ENCODE measurements around the gene GPC5. TPM values are rescaled to one million over a fixed set of nuclear protein-coding genes. Genes with fewer than 3 reads are reported as not detected.

Gene GPC5
- total and polyA plus RNA-seq, 11 donors: 0.14 to 2.9 (median 0.84) TPM; not detected in 1

DNA sequence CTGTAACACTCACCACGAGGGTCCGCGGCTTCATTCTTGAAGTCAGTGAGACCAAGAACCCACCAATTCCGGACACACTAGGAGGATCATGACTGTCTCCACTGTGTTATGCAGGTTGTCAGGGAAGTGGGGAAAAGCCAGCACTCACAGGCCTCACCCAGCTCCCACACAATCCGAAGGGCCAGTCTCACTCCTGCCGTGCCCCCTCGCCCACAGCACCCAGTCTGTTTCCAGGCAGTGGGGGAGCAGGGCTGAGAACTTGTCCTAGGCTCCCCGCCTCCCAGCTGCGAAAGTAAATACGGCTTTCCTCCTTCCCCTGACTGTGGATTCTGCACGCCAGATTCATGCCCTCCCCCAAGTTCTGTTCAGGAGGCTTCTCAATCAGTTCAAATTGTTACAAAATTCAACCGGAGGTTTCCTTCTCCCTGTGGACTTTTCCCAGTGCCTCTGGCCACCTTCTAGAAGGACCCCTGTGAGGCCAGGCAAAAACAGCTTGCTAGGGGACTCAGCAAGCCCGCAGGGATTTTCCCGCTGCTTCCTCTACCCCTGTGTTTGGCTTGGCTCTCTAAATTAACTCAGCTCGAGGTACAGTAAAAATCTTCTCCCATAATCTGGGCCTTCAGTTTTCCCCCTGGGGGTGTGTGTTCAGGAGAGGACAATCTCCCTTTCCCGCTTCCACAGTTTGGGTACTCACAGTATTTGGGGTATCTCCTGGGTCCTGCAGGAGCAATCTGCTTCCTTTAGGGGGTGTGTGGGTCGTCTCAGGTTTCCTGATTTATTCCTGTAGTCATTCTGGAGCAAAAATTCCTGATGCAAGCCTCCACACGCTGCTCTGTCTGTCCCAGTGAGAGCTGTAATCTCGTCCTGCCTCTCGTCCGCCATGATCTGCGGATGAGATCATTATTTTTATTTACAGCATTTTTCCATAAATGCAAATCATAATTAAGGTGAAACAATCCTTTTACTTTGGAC lies 899.8 kb downstream of the GPC5 start:
- intact Hi-C loops (cut with DNase I): no loop called here
- Histone ChIP-seq H3K27me3 (no peaks in the 10 kb centered on the region), H3K36me3 (no peaks in the 10 kb centered on the region), H3K27ac (no peak overlapping the region), H3K4me3 (no peak overlapping the region), H3K9me3 (peaks cover 0 to 7% (median 0%) of the 10 kb centered on the region in 12 donors), H3K4me1 (no peaks in the 10 kb centered on the region)
- TF ChIP-seq POLR2A (IDR thresholded peaks at IDR 0.05): no peak
- TF ChIP-seq, protein P1, sequence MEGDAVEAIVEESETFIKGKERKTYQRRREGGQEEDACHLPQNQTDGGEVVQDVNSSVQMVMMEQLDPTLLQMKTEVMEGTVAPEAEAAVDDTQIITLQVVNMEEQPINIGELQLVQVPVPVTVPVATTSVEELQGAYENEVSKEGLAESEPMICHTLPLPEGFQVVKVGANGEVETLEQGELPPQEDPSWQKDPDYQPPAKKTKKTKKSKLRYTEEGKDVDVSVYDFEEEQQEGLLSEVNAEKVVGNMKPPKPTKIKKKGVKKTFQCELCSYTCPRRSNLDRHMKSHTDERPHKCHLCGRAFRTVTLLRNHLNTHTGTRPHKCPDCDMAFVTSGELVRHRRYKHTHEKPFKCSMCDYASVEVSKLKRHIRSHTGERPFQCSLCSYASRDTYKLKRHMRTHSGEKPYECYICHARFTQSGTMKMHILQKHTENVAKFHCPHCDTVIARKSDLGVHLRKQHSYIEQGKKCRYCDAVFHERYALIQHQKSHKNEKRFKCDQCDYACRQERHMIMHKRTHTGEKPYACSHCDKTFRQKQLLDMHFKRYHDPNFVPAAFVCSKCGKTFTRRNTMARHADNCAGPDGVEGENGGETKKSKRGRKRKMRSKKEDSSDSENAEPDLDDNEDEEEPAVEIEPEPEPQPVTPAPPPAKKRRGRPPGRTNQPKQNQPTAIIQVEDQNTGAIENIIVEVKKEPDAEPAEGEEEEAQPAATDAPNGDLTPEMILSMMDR (IDR thresholded peaks at IDR 0.05): no peak
- 75 to 82% (median 78%) methylated on average over 22 of the region's 22 CpGs for WGBS, 4 donors
- no peak for DNase-seq
- no peak for ATAC-seq

DNA sequence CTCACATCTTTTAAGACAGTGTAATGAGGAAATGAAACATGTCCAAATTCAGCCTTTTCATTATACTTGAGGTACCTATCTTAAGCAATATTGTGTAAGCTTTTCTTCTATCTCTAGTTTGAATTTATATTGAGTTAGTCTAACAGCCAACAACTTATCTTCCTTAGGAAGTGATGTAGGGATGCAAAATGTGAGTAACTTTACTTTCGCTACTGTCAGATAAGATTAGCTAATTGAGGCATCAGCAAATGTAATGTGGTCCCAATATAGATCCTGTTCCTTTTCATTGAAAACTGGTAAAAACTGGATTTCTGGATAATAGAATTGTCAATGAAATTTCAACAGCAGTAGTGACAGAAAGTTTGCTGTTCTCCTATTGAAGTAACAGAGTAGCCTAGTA lies 902.2 kb downstream of the GPC5 start:
- intact Hi-C loops (cut with DNase I): no loop called here
- TF ChIP-seq POLR2A (IDR thresholded peaks at IDR 0.05): no peak
- TF ChIP-seq, protein P1 (IDR thresholded peaks at IDR 0.05): no peak
- H3K4me1 ChIP-seq: no peaks in the 10 kb centered on the region
- peaks cover 0 to 3% (median 0%) of the 10 kb centered on the region in 12 donors for H3K9me3 ChIP-seq
- no peaks in the 10 kb centered on the region for H3K27me3 ChIP-seq
- no peaks in the 10 kb centered on the region for H3K36me3 ChIP-seq
- no peak overlapping the region for H3K27ac ChIP-seq
- DNase-seq: no peak
- WGBS, 4 donors: 59 to 72% (median 68%) methylated on average over 1 of the region's 1 CpG
- H3K4me3 ChIP-seq: no peak overlapping the region
- ATAC-seq: no peak

DNA sequence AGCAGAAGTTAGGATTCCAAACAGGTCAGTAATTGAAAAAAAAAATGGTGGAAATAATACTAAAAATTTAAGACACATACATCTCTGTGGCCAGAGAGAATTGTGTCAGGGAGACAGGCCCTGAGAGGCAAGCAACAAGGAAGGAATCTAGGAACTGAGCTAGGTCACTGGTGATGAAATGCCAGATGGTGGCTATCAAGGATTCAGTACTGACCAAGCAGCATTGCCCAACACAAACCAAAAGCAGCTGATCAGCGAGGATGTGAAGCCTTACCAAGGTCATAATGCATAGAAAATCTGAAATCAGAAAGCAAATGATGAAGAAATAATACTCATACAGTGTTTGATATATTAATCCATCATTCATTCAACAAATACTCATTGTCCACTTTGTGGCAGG lies 905.0 kb downstream of the GPC5 start:
- no peaks in the 10 kb centered on the region for H3K27me3 ChIP-seq
- ATAC-seq: peak; percentile 32 to 86 (median 64)
- TF ChIP-seq, protein P1 (IDR thresholded peaks at IDR 0.05): no peak
- no peak for TF ChIP-seq POLR2A (IDR thresholded peaks at IDR 0.05)
- no peak for DNase-seq
- no peak overlapping the region for H3K27ac ChIP-seq
- no peak overlapping the region for H3K4me3 ChIP-seq
- 35 to 54% (median 44%) methylated on average over 1 of the region's 1 CpG for WGBS, 4 donors
- no peaks in the 10 kb centered on the region for H3K4me1 ChIP-seq
- intact Hi-C loops (cut with DNase I): no loop called here
- H3K36me3 ChIP-seq: no peaks in the 10 kb centered on the region
- H3K9me3 ChIP-seq: peaks cover 0 to under 1% (median 0%) of the 10 kb centered on the region in 12 donors

DNA sequence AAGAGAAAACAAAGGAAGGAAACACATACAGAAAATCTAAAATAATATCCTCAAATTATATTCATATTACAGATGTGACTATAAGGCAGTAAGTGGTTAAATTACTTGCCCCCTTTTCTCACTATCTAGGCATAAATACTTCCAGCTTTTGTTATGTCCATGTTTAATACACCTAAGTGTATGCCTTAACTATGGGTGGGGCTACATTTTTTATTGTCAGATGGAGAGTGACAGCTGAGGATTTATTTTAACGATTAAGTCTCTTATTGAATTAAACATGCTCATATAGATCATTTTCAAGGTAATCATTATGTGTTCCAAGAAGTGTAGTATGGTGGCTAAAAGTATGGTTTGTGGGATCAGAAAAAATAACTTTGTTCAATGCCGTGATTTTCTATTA lies 909.3 kb downstream of the GPC5 start:
- no peaks in the 10 kb centered on the region for H3K36me3 ChIP-seq
- no peaks in the 10 kb centered on the region for H3K4me1 ChIP-seq
- TF ChIP-seq, protein P1 (IDR thresholded peaks at IDR 0.05): no peak
- no peak for TF ChIP-seq POLR2A (IDR thresholded peaks at IDR 0.05)
- ATAC-seq (no peak), DNase-seq (no peak)
- H3K27ac ChIP-seq: no peak overlapping the region
- H3K4me3 ChIP-seq: no peak overlapping the region
- 65 to 69% (median 67%) methylated on average over 2 of the region's 2 CpGs for WGBS, 4 donors
- intact Hi-C loops (cut with DNase I): no loop called here
- H3K27me3 ChIP-seq: no peaks in the 10 kb centered on the region
- peaks cover 0 to 8% (median 0%) of the 10 kb centered on the region in 12 donors for H3K9me3 ChIP-seq
